GM21737 (cell line): ENCODE data around the gene FOXRED2.
"Not testable (repeated sequence)": the region's sequence is repeated elsewhere in the genome, so short reads cannot be mapped to it uniquely, and the experiment has no call there.

Source experiments
- ATAC-seq: cut with Tn5 transposase; IDR thresholded peaks from one replicate; pipeline ENCODE4 v1.9.1; 2021; ENCODE audit warnings: mild to moderate bottlenecking, moderate library complexity; ENCODE audit not compliant: unreplicated experiment

Gene FOXRED2

GRCh38 chr22:36519906-36520305 lies 13.1 kb upstream of the FOXRED2 start:
- not testable (repeated sequence) for ATAC-seq

GRCh38 chr22:36514766-36515165 lies 7.9 kb upstream of the FOXRED2 start:
- no peak for ATAC-seq

- no peak for ATAC-seq
These were observed 6.2 kb upstream of the FOXRED2 start for GRCh38 chr22:36512991-36513390.

- ATAC-seq: no peak
These were observed 5.5 kb upstream of the FOXRED2 start for GRCh38 chr22:36512333-36512732.

- ATAC-seq: no peak
These were observed 4.4 kb upstream of the FOXRED2 start for GRCh38 chr22:36510966-36511881.

- ATAC-seq: no peak
These were observed 3.5 kb upstream of the FOXRED2 start for GRCh38 chr22:36510384-36510783.

- no peak for ATAC-seq
These were observed 724 bp upstream of the FOXRED2 start for GRCh38 chr22:36507518-36508010.

- no peak for ATAC-seq
These were observed 723 bp downstream of the FOXRED2 start for GRCh38 chr22:36505998-36506635.

- no peak for ATAC-seq
These were observed 8.8 kb downstream of the FOXRED2 start for GRCh38 chr22:36497910-36498665.

GRCh38 chr22:36493690-36494110 lies 13.1 kb downstream of the FOXRED2 start:
- ATAC-seq: peak; percentile 61

- ATAC-seq: no peak
These were observed 14.7 kb downstream of the FOXRED2 start for GRCh38 chr22:36492109-36492508.

GRCh38 chr22:36491155-36491554 lies 15.7 kb downstream of the FOXRED2 start:
- no peak for ATAC-seq

GRCh38 chr22:36486619-36487384 lies 20.0 kb downstream of the FOXRED2 start:
- no peak for ATAC-seq

- ATAC-seq: peak; percentile 68
These were observed 25.3 kb downstream of the FOXRED2 start, which contains the start of gene TXN2 for GRCh38 chr22:36481393-36482168. TXN2 (minus strand) TSS chr22:36481640; CDS start chr22:36480837, 803 bp downstream.

- no peak for ATAC-seq
These were observed 25.9 kb downstream of the FOXRED2 start for GRCh38 chr22:36480941-36481392.

GRCh38 chr22:36478966-36479365 lies 27.9 kb downstream of the FOXRED2 start:
- no peak for ATAC-seq

- ATAC-seq: no peak
These were observed 31.5 kb downstream of the FOXRED2 start for GRCh38 chr22:36475341-36475740.

GRCh38 chr22:36472689-36473088 lies 34.2 kb downstream of the FOXRED2 start:
- no peak for ATAC-seq

- no peak for ATAC-seq
These were observed 35.5 kb downstream of the FOXRED2 start for GRCh38 chr22:36471341-36471821.
